HepG2 (cell line): ENCODE measurements around the gene RHBDF2. TPM values are rescaled to one million over a fixed set of nuclear protein-coding genes. Genes with fewer than 3 reads are reported as not detected.

ENCODE experiments used
- ARNTL ChIP-seq: sonication (generic); formaldehyde crosslinking; IDR thresholded peaks from 2 replicates; pipeline ENCODE4 v1.4.0; 2020; ENCODE audit warnings: mild to moderate bottlenecking, missing genetic modification reagents
- BRCA1 ChIP-seq: sonication (generic); formaldehyde crosslinking; IDR thresholded peaks from 2 replicates; pipeline ENCODE4 v1.4.0; 2020; ENCODE audit warnings: missing genetic modification reagents
- CEBPZ ChIP-seq: IDR thresholded peaks from 2 replicates; pipeline ENCODE4 v1.6.1; 2012; ENCODE audit warnings: low read length, improper control_type of control experiment
- CENPBD1 ChIP-seq: sonication (generic); formaldehyde crosslinking; IDR thresholded peaks from 2 replicates; pipeline ENCODE4 v1.8.0; 2022; ENCODE audit warnings: missing genetic modification reagents, low read depth, mild to moderate bottlenecking, borderline replicate concordance
- CREM ChIP-seq, 2 experiments: sonication (generic) in 1 of 2; formaldehyde crosslinking in 1 of 2; IDR thresholded peaks; 2 replicates each; pipeline versions ENCODE4 v1.4.0 to v1.6.1; 2016 to 2020; ENCODE audit warnings: antibody characterized with exemption in 1 of 2, mild to moderate bottlenecking in 1 of 2, missing genetic modification reagents in 1 of 2
- FIP1L1 ChIP-seq: fragments of 200-400 bp; formaldehyde crosslinking; IDR thresholded peaks from 2 replicates; pipeline ENCODE4 v1.6.1; 2018; ENCODE audit warnings: low read depth, mild to moderate bottlenecking, low read length, moderate library complexity, borderline replicate concordance; ENCODE audit not compliant: insufficient read depth
- KDM6A ChIP-seq: IDR thresholded peaks from 2 replicates; pipeline ENCODE4 v1.6.1; 2016; ENCODE audit warnings: low read depth
- KLF13 ChIP-seq: sonication (generic); formaldehyde crosslinking; IDR thresholded peaks from 2 replicates; pipeline ENCODE4 v1.4.0; 2020; ENCODE audit warnings: mild to moderate bottlenecking, missing genetic modification reagents
- MTA1 ChIP-seq: sonication (generic); formaldehyde crosslinking; IDR thresholded peaks from 2 replicates; pipeline ENCODE4 v1.4.0; 2020; ENCODE audit warnings: missing genetic modification reagents, mild to moderate bottlenecking, borderline replicate concordance
- NFKBIZ ChIP-seq: IDR thresholded peaks from 2 replicates; pipeline ENCODE4 v1.6.1; 2018; ENCODE audit warnings: missing genetic modification reagents, missing compliant biosample characterization
- PHF20 ChIP-seq: sonication (generic); formaldehyde crosslinking; IDR thresholded peaks from 2 replicates; pipeline ENCODE4 v1.5.0; 2020; ENCODE audit warnings: mild to moderate bottlenecking, missing genetic modification reagents
- POLR2G ChIP-seq: fragments of 200-400 bp; formaldehyde crosslinking; IDR thresholded peaks from 2 replicates; pipeline ENCODE4 v1.6.1; 2018; ENCODE audit warnings: mild to moderate bottlenecking, low read depth, low read length, moderate library complexity
- TFDP2 ChIP-seq: sonication (generic); formaldehyde crosslinking; IDR thresholded peaks from 2 replicates; pipeline ENCODE4 v1.4.0; 2020; ENCODE audit warnings: missing genetic modification reagents
- ZBTB44 ChIP-seq: sonication (generic); formaldehyde crosslinking; IDR thresholded peaks from 2 replicates; pipeline ENCODE4 v1.4.0; 2020; ENCODE audit warnings: missing genetic modification reagents
- ZMYM2 ChIP-seq: sonication (generic); formaldehyde crosslinking; IDR thresholded peaks from 2 replicates; pipeline ENCODE4 v1.8.0; 2022; ENCODE audit warnings: mild to moderate bottlenecking, missing genetic modification reagents
- ZNF253 ChIP-seq: sonication (generic); formaldehyde crosslinking; IDR thresholded peaks from 2 replicates; pipeline ENCODE4 v1.8.0; 2022; ENCODE audit warnings: mild to moderate bottlenecking, missing genetic modification reagents, borderline replicate concordance
- ZNF350 ChIP-seq: sonication (generic); formaldehyde crosslinking; IDR thresholded peaks from 2 replicates; pipeline ENCODE4 v1.4.0; 2020; ENCODE audit warnings: mild to moderate bottlenecking, low read depth, missing genetic modification reagents, borderline replicate concordance
- ZNF749 ChIP-seq: sonication (generic); formaldehyde crosslinking; IDR thresholded peaks from 2 replicates; pipeline ENCODE4 v1.8.0; 2022; ENCODE audit warnings: mild to moderate bottlenecking, missing genetic modification reagents, moderate library complexity, borderline replicate concordance
- ZNF770 ChIP-seq: sonication (generic); formaldehyde crosslinking; IDR thresholded peaks from 2 replicates; pipeline ENCODE4 v1.5.0; 2020; ENCODE audit warnings: mild to moderate bottlenecking, missing genetic modification reagents
- ZNF792 ChIP-seq: IDR thresholded peaks from 2 replicates; pipeline ENCODE4 v1.6.1; 2016
- polyA plus RNA-seq, 8 experiments: library from polyadenylated mRNA; depleted of rRNA in 3 of 8; stranded (reverse) in 7 of 8; unstranded in 1 of 8; fragments of >200 nt; fragmentation: Illumina TruSeq in 4 of 8; extraction: Trizol in 4 of 8; gene quantifications; 2 replicates each; pipeline versions ENCODE4 v1.2.1 to v1.2.3, GENCODE V29; 2011 to 2016; ENCODE audit warnings: low read depth in 4 of 8, missing spikeins in 1 of 8, mixed read lengths in 1 of 8; ENCODE audit not compliant: insufficient read depth in 1 of 8
- total RNA-seq, 5 experiments: library from RNA; depleted of rRNA; stranded (reverse); fragments of >200 nt; fragmentation: Illumina TruSeq; extraction: Trizol; gene quantifications; 2 replicates each; pipeline ENCODE4 v1.2.3, GENCODE V29; 2016; ENCODE audit warnings: low read depth in 1 of 5

Gene RHBDF2
- total and polyA plus RNA-seq, 2 of the 13 experiments (the other 11 are each of a cell fraction or from before 2014, with no cell fraction given) = 7.8 to 24.2 TPM

- TF ChIP-seq ZNF770 (no peak), ZNF749 (CRISPR knock-in tag) (no peak), POLR2G (no peak), ZNF253 (no peak), CREM (IDR thresholded peaks at IDR 0.05) (no peak), CREM (CRISPR knock-in tag; IDR thresholded peaks at IDR 0.05) (no peak), CEBPZ (no peak), KDM6A (CRISPR knock-in tag) (0 out of 2 replicates have a peak, but pooled peaks have one; percentile 15), TFDP2 (CRISPR knock-in tag) (no peak), BRCA1 (CRISPR knock-in tag) (no peak), ZNF350 (CRISPR knock-in tag) (no peak), ARNTL (CRISPR knock-in tag) (peak; percentile 65; the same call in 1 of the 2 replicates), CENPBD1 (CRISPR knock-in tag) (no peak), MTA1 (CRISPR knock-in tag) (peak; percentile 25; the same call in 1 of the 2 replicates), ZNF792 (peak; percentile 76; the same call in 1 of the 2 replicates), ZMYM2 (CRISPR knock-in tag) (no peak), NFKBIZ (CRISPR knock-in tag) (no peak), KLF13 (CRISPR knock-in tag) (no peak), FIP1L1 (no peak), ZBTB44 (no peak), PHF20 (CRISPR knock-in tag) (peak; percentile 7; the same call in 1 of the 2 replicates)
Measured at GRCh38 chr17:76548378-76549214, 47.4 kb upstream of the RHBDF2 start (continued).
